ENCODE data around the gene WDR7.

- TF ChIP-seq EZH2 (IDR thresholded peaks at IDR 0.05): no peak
- no peak for TF ChIP-seq TCF7L2 (IDR thresholded peaks at IDR 0.05; ENCODE audit: borderline replicate concordance, extremely low read depth, insufficient read depth, insufficient read length)
- TF ChIP-seq POLR2A (IDR thresholded peaks at IDR 0.05; ENCODE audit: borderline replicate concordance, extremely low read depth, insufficient read depth, insufficient read length): no peak
- TF ChIP-seq SIN3A (IDR thresholded peaks at IDR 0.05; ENCODE audit: low read depth): no peak
- no peak for TF ChIP-seq CTCF (IDR thresholded peaks at IDR 0.05 in 2 of 3, conservative IDR thresholded peaks at IDR 0.05 in 1 of 3; ENCODE audit: borderline replicate concordance in 1 of 3, insufficient read depth in 1 of 3, low read depth in 2 of 3, low read length in 2 of 3)
- TF ChIP-seq, protein P1, sequence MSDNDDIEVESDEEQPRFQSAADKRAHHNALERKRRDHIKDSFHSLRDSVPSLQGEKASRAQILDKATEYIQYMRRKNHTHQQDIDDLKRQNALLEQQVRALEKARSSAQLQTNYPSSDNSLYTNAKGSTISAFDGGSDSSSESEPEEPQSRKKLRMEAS (IDR thresholded peaks at IDR 0.05): no peak
- TF ChIP-seq RAD21 (IDR thresholded peaks at IDR 0.05; ENCODE audit: low read depth): no peak
- no peak for TF ChIP-seq SP1 (IDR thresholded peaks at IDR 0.05; ENCODE audit: low read depth)
- no peak for TF ChIP-seq POLR2AphosphoS5 (IDR thresholded peaks at IDR 0.05; ENCODE audit: low read depth, low read length)
- TF ChIP-seq, protein P2, sequence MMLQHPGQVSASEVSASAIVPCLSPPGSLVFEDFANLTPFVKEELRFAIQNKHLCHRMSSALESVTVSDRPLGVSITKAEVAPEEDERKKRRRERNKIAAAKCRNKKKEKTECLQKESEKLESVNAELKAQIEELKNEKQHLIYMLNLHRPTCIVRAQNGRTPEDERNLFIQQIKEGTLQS (IDR thresholded peaks at IDR 0.05): no peak
- no peak for TF ChIP-seq ZNF274 (IDR thresholded peaks at IDR 0.05; ENCODE audit: low read depth, low read length)
- TF ChIP-seq ZFX (IDR thresholded peaks at IDR 0.05): no peak
Measured at GRCh38 chr18:57075716-57076400, 424.7 kb downstream of the WDR7 start.
